Kidney epithelial cell (primary cell): ENCODE results near the gene SNED1. TPM values are rescaled to one million over a fixed set of nuclear protein-coding genes. Genes with fewer than 3 reads are reported as not detected.

Experiments
- DNase-seq: peaks from one replicate; pipeline ENCODE4 v3.0.0-alpha.2; 2010; ENCODE audit warnings: low read depth
- H3K27me3 ChIP-seq: 2 replicates; pipeline ENCODE4 v1.6.0; 2011; ENCODE audit warnings: low read length; ENCODE audit not compliant: control insufficient read depth, insufficient read depth
- H3K36me3 ChIP-seq: 2 replicates; pipeline ENCODE4 v1.5.1; 2011; ENCODE audit warnings: low read length; ENCODE audit not compliant: control insufficient read depth, insufficient read depth
- H3K4me3 ChIP-seq: 2 replicates; pipeline ENCODE4 v1.5.1; 2011; ENCODE audit warnings: low read depth, mild to moderate bottlenecking, control low read depth, low read length
- CTCF ChIP-seq: IDR thresholded peaks from 2 replicates; pipeline ENCODE4 v1.5.1; 2011; ENCODE audit warnings: mild to moderate bottlenecking, moderate library complexity, low read length, control low read depth, inconsistent platforms; ENCODE audit not compliant: insufficient read depth, poor library complexity, severe bottlenecking
- total RNA-seq: library from RNA; depleted of rRNA; stranded (reverse); fragments of >200 nt; gene quantifications from 2 replicates; pipeline ENCODE4 v1.2.3, GENCODE V29; 2015

Gene SNED1
- total RNA-seq, 1 donor from 2014 or later = 2.2 TPM

DNA sequence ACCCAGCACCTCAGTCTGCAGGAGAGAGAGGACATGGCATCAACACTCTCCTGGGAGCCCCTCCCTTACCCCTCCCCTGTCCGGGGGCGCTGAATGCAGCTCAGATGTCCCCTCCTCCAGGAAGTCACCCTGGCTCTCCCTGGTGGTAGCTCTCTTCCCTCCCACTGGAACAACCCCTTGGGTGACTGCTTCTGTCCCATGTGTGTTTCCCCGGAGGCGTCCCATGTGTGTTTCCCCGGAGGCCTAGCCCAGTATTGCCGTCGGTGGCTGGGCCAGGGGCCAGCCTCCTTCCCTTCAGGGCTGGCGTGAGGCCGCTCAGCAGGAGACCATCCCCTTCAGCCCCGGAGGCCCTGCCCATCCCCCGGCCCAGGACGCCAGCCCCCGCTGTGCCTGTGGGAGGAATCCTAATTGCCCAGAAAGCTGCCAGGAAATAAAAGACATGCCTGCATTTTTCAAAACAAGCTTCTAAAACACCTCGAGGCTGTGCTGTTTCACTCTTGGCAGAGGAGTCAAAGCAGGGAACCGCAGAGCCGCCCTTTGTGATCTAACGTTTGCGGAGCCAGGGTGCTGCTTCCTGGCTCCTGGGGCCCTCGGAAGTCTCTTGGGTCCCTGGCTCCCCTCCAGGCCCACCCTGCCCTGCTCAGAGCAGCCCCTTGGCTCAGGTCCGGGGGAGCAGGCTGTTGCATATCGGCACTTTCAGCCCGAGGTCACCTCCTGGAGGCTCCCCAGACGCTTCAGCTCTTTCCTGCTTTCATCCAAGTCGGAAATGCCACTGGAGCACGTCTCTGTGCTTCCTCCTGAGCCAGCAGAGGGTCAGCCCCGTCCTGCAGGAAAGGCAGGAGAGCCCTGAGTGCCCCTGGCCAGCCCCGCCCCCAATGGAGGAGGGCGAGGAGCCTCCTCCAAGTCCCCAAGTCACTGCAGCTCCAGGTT is 11.4 kb downstream of the SNED1 start:
- TF ChIP-seq CTCF = peak; percentile 6
- no peaks in the 10 kb centered on the region for H3K36me3 ChIP-seq
- no peaks in the 10 kb centered on the region for H3K27me3 ChIP-seq
- no peak overlapping the region for H3K4me3 ChIP-seq
- no peak for DNase-seq

DNA sequence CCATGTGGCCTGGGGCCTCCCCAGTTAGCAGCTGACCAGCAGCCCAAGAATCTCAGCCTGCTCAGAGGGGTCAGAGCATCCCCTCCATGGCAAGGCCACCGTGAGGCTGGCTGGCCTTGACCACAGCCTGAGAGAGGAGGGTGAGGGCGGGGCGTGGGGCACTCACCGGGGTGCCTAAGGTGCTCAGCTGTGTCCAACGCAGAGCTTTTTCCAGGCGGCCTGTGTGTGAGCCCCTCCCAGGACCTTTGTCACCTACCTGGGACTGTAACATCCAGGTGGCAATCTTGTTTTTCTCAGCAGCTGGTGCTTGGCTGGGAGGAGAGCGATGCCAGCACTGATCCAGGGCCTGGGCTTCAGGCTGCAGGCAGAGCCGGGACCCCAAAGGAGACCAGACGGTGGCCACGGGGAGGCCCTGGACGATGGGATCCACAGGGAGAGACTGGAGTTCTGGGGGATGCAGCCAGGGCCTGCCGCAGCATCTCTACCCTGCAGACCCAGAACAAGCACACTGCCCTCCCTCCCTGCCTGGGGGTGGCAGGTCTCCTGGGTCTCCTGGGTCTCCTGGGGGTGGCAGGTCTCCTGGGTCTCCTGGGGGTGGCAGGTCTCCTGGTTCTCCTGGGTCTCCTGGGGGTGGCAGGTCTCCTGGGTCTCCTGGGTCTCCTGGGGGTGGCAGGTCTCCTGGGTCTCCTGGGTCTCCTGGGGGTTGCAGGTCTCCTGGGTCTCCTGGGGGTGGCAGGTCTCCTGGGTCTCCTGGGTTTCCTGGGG is 12.3 kb downstream of the SNED1 start:
- no peaks in the 10 kb centered on the region for H3K36me3 ChIP-seq
- no peak for DNase-seq
- no peak overlapping the region for H3K4me3 ChIP-seq
- no peaks in the 10 kb centered on the region for H3K27me3 ChIP-seq
- no peak for TF ChIP-seq CTCF

DNA sequence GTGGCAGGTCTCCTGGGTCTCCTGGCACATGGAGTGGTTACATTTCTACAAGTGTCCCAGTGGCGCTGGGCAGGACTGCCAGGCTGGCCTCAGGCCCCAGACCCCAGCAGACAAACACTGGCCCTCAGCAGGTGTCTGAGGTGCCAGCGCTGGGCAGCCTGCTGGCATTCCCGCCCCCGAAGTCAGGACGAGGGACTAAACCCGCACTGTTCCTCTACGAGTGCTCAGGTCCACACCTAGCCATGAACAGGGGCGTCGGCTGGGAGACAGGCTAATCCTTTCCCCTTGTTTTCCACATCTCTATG is 12.8 kb downstream of the SNED1 start:
- no peaks in the 10 kb centered on the region for H3K27me3 ChIP-seq
- no peak overlapping the region for H3K4me3 ChIP-seq
- DNase-seq = no peak
- TF ChIP-seq CTCF = no peak
- H3K36me3 ChIP-seq = no peaks in the 10 kb centered on the region

DNA sequence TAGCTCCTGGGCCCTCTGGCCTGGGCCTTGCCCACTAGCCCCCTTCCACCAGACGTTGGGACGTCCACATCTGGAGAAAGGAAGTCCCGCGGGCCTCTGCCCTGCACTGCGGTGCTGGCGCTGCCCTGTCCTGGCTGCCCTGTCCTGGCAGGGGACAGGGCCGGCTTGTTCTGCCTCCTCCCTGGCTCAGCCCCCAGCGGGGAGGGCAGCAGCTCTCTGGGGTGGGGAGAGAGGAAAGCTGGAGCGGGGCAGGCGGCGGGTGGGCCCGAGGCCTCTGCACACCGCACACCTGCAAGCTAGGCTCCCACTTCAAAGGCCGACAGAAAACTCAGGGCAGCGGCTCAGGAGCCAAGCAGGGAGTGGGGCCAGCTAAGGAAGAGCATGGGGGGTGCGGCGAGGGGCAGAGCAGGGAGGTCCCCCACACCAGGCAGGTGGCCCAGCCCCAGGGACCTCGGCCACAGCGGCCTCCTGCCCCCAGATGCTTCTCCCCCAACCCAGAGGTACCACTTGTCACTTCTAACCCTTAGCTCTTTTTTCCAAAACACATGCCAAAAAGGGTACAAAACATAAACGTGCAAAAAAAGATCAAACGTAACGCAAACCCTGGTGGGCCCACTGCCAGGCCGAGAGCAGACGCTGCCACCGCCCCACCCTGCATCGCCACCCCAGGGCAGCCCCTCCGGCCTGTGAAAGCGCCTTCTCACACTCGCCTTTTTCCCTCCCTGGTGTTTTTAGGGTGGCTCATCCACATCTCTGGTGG is 13.5 kb downstream of the SNED1 start:
- H3K4me3 ChIP-seq = no peak overlapping the region
- no peaks in the 10 kb centered on the region for H3K36me3 ChIP-seq
- no peak for TF ChIP-seq CTCF
- no peaks in the 10 kb centered on the region for H3K27me3 ChIP-seq
- no peak for DNase-seq

GRCh38 chr2:241014224-241014623 is 15.8 kb downstream of the SNED1 start:
- no peak overlapping the region for H3K4me3 ChIP-seq
- TF ChIP-seq CTCF = no peak
- no peaks in the 10 kb centered on the region for H3K27me3 ChIP-seq
- H3K36me3 ChIP-seq = no peaks in the 10 kb centered on the region
- no peak for DNase-seq
